GM19467 (cell line): ENCODE results near the gene LRRC56.

Experiments
- ATAC-seq: cut with Tn5 transposase; IDR thresholded peaks from one replicate; pipeline ENCODE4 v1.9.1; 2021; ENCODE audit warnings: mild to moderate bottlenecking, moderate library complexity; ENCODE audit not compliant: unreplicated experiment

The LRRC56 gene

GRCh38 chr11:536841-537621, at the start of gene LRRC56:
Gene LRRC56 (plus strand): TSS chr11:537527. CDS start chr11:540685, 3,158 bp downstream.
- peak; percentile 39 for ATAC-seq

GRCh38 chr11:487571-488021, 49.7 kb upstream of the LRRC56 start:
- ATAC-seq = no peak

GRCh38 chr11:488062-488461, 49.3 kb upstream of the LRRC56 start:
- no peak for ATAC-seq

GRCh38 chr11:488579-488978, 48.7 kb upstream of the LRRC56 start:
- ATAC-seq = no peak

DNA sequence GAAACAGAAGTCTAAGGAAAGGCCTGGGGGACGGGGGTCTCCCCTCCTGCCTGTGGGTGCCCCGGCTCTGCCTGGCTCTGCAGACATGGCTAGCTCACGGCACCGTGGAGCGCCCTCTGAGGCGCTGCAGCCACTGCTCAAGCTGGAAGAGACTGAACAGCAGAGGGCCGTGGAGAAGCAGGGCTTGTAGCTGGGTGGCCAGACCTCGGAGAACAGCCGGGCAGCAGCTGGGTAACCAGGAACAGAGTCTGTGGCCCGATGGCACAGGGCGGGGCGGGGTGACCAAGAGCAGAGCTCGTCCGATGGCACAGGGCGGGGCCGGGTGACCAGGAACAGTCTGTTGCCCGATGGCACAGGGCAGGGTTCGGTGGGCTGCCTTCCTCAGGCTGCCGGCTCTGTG, 48.3 kb upstream of the LRRC56 start:
- ATAC-seq = no peak

DNA sequence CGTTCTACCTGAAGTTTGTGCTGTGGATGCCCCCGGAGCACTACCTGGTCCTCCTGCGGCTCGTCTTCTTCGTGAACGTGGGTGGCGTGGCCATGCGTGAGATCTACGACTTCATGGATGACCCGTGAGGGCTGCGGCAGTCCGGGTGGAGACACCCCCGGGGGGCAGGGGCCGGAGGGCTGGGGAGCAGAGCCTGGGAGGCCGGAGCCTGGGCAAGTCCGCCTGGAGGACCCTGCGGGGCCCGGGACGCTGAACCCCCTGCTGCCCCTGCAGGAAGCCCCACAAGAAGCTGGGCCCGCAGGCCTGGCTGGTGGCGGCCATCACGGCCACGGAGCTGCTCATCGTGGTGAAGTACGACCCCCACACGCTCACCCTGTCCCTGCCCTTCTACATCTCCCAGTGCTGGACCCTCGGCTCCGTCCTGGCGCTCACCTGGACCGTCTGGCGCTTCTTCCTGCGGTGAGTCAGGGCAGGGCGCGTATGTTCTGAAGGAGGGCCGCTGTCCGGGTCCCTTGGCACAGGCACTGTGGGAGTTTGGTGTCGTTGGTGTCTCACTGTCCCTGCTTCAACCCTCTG, 47.6 kb upstream of the LRRC56 start:
- ATAC-seq = no peak

- ATAC-seq = no peak
Observed at GRCh38 chr11:490186-490929, 47.0 kb upstream of the LRRC56 start.

DNA sequence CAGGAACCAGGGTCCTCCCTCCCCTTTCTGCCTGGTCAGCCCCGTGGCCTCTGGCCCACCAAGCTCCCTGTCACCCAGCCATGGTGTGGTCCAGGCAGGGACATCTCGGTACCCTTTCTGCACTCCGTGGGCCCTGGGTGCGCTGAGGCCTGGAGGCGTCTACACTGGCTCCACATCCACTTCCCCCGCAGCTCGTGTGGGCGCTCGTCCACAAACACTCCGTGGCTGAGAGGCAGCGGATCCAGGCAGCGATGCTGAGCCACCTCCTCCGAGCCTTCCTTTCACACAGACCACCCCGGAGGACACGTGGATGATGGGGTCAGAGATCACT, 46.4 kb upstream of the LRRC56 start:
- ATAC-seq = no peak

- no peak for ATAC-seq
Observed at GRCh38 chr11:491358-491757, 46.0 kb upstream of the LRRC56 start.

GRCh38 chr11:492427-493226, 44.7 kb upstream of the LRRC56 start:
- no peak for ATAC-seq

GRCh38 chr11:494761-495536, 42.4 kb upstream of the LRRC56 start:
- ATAC-seq = no peak

DNA sequence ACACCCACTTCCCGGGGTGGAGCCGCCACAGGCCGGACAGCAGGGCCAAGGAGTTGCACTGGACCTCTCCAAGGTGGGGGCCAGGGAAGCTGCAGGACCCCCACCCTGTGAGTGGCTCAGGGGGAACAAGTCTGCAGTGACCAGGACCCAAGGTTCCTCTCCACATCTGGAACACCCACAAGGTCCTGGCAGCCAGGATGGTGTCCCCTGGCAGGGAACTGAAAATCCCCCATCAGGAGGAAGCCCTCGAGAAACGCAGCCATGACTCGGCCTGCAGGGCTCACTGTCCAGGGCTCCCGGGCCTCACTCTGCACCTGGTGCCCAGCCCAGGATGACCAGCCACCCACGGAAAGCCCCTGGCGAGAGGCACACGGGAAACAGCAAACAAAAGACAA, 41.8 kb upstream of the LRRC56 start:
- ATAC-seq = no peak

GRCh38 chr11:496834-497564, 40.3 kb upstream of the LRRC56 start:
- no peak for ATAC-seq

DNA sequence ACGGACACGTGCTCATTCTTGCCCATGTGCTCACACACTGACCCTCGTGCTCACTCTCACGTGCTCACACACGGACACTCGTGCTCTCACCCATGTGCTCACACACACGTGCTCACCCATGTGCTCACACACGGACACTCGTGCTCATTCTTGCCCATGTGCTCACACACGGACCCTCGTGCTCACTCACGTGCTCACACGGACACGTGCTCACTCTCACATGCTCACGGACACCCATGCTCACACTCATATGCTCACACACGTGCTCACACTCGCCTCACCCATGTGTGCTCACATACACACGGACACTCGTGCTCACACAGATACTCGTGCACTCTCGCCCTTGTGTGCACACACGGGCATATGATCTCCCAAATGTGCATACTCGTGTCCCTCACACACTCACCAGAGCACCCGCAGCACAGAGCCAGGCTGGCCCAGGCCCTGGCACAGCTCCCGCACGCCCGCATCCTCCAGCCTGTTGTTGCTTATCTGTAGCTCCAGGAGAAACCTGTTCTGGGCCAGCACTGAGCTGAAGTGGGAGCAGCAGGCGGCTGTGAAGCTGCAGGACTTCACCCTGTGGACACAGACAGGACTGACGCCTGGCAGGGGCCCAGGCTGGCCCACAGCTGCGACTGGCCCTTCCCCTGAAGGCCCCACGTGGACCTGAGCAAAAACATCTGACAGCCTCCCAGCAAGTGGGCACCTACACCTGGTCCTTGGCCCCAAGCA, 39.6 kb upstream of the LRRC56 start:
- ATAC-seq = no peak

DNA sequence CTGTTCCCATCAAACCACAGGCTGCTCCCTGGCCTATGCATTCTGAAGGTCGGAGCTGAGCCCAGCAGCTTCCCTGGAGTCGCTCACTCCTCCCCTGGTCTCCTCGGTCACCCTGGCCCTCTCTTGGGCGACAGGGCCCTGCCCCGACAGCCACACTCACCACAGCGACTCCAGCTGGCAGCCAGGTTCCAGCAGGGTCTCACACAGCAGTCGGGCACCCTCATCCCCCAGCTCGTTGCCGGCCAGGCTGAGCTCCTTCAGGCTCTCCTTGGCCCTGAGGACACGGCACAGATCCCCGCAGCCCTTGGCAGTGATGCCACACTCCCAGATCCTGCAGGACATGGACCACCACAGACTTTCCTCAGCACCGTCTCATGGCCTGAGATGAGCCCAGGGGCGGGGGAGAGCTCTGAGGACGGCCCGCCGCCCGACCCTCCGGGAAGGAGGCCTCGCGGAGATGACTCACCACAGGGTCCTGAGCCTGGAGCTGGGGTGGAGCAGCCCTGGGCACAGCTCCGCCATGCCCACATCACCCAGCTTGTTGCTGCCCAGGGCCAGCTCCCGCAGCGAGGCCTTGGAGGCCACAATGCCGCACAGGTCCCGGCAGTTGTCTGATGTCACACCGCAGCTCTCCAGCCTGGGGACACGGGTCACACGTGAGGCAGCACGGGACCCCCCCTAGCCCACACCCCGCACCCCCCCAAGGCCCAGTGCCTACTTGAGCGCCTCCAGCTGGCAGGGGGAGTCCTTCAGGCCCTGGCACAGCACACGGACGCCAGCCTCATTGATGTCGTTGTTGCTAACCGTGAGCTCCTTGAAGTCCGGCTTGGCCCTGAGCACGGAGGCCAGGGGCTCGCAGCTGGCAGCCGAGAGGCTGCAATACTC, 38.8 kb upstream of the LRRC56 start:
- no peak for ATAC-seq

DNA sequence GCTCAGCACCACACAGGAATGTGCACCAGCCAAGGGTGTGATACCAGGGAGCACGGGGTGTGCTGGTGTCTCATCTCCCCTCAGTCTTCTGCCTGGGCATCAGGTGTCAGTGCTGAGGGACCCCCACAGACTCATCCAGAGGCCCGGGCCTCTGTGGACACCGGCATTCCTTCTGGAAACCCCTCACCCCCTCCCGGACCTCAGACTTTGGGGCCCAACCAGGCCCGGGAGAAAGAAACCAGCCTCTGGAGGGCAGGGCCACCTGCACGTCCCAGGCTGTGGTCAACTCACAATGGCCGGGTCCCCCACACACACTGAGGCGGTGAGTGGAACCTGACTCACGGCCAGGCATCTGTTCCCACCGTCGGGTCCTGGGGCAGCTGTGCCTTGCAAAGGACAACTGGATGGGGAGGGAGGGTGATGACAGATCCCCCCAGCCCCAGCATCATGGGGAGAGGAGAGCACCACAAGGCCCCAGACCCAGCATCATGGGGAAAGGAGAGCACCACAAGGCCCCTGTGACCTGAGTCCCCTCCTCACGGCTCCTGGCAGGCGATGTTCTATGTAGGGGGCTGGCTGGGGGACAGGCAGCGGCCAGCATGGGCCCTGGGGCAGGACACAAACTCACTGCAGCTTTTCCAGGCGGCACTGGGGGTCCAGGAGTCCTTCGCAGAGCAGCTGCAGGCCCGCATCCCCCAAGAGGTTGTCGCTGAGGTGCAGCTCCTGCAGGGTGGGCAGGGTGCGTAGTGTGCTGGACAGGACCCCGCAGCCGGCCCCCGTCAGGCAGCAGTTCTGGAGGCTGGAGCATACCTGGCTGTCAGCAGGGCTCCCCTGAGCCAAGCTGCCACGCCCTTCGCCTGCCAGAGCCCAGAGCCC, 37.9 kb upstream of the LRRC56 start:
- no peak for ATAC-seq

GRCh38 chr11:501001-501682, 36.2 kb upstream of the LRRC56 start:
- no peak for ATAC-seq
